A673 (cell line): ENCODE results near the gene OGFOD1. TPM values are rescaled to one million over a fixed set of nuclear protein-coding genes. Genes with fewer than 3 reads are reported as not detected.

Experiments
- BruUV-seq: library from RNA; stranded (reverse); fragments of 400-500 nt; replicated peaks from 2 replicates; lab custom pipeline; 2021; lab: Mats Ljungman, UMichigan
- CTCF ChIA-PET: fragments of 300-600 bp; sonication (Branson Sonifier 250); formaldehyde crosslinking; loops from one replicate; lab custom pipeline; 2022; ENCODE audit warnings: antibody characterized with exemption; lab: Charles Lee
- POLR2A ChIA-PET: fragments of 300-600 bp; sonication (Branson Sonifier 250); formaldehyde crosslinking; loops from one replicate; lab custom pipeline; 2022; ENCODE audit warnings: antibody characterized with exemption; ENCODE audit not compliant: low non-redundant PET; lab: Charles Lee
- DNase-seq: peaks from one replicate; pipeline ENCODE4 v3.0.0-alpha.2; 2015; ENCODE audit warnings: low spot score
- H3K27ac ChIP-seq: fragments of 200-600 bp; sonication (generic); 2 replicates; pipeline ENCODE4 v1.5.1; 2016; ENCODE audit warnings: mixed run types, low read depth, mild to moderate bottlenecking, mixed read lengths, antibody characterized with exemption, low read length; ENCODE audit not compliant: poor library complexity, severe bottlenecking
- H3K27me3 ChIP-seq: fragments of 200-600 bp; sonication (generic); replicated peaks from 2 replicates; pipeline ENCODE4 v1.6.1; 2017; ENCODE audit warnings: mixed run types, low read depth, mild to moderate bottlenecking, mixed read lengths, antibody characterized with exemption, low read length; ENCODE audit not compliant: insufficient read depth, poor library complexity
- H3K36me3 ChIP-seq: fragments of 200-600 bp; sonication (generic); 2 replicates; pipeline ENCODE4 v1.6.1; 2016; ENCODE audit warnings: mixed run types, mild to moderate bottlenecking, mixed read lengths, antibody characterized with exemption, low read length; ENCODE audit not compliant: insufficient read depth, poor library complexity, severe bottlenecking
- H3K4me1 ChIP-seq: fragments of 200-600 bp; sonication (generic); 2 replicates; pipeline ENCODE4 v1.6.1; 2017; ENCODE audit warnings: mixed run types, mild to moderate bottlenecking, mixed read lengths, antibody characterized with exemption, low read length; ENCODE audit not compliant: insufficient read depth, poor library complexity, severe bottlenecking
- H3K4me3 ChIP-seq: fragments of 200-600 bp; sonication (generic); 2 replicates; pipeline ENCODE4 v1.5.1; 2016; ENCODE audit warnings: low read depth, mixed run types, mild to moderate bottlenecking, mixed read lengths, low read length; ENCODE audit not compliant: poor library complexity, severe bottlenecking
- H3K9me3 ChIP-seq: fragments of 200-600 bp; sonication (generic); 2 replicates; pipeline ENCODE4 v1.6.1; 2016; ENCODE audit warnings: mixed run types, low read depth, mild to moderate bottlenecking, mixed read lengths, antibody characterized with exemption, low read length; ENCODE audit not compliant: poor library complexity, severe bottlenecking
- EZH2 ChIP-seq: fragments of 200-600 bp; sonication (generic); IDR thresholded peaks from 2 replicates; pipeline ENCODE4 v1.6.1; 2017; ENCODE audit warnings: borderline replicate concordance, low read depth, mild to moderate bottlenecking, mixed read lengths, antibody characterized with exemption, low read length; ENCODE audit not compliant: poor library complexity, severe bottlenecking
- intact Hi-C: fragments of 100-400 bp; cut with micrococcal nuclease; formaldehyde crosslinking; loops from one replicate; pipeline ENCODE4 v1.10.0; 2022; ENCODE audit not compliant: unreplicated experiment
- total RNA-seq: library from RNA; stranded (reverse); gene quantifications from 2 replicates; pipeline ENCODE4 v1.2.3, GENCODE V29; 2021
- TF ChIP-seq, protein P1 (sequence below): fragments of 300-800, 200-600 bp; sonication (generic); conservative IDR thresholded peaks from 2 replicates; pipeline ENCODE4 v1.5.1; 2017; ENCODE audit warnings: low read depth, mild to moderate bottlenecking, antibody characterized with exemption, low read length, moderate library complexity, mixed read lengths

The OGFOD1 gene
- total RNA-seq, 1 experiment from 2014 or later: 78.1 TPM

DNA sequence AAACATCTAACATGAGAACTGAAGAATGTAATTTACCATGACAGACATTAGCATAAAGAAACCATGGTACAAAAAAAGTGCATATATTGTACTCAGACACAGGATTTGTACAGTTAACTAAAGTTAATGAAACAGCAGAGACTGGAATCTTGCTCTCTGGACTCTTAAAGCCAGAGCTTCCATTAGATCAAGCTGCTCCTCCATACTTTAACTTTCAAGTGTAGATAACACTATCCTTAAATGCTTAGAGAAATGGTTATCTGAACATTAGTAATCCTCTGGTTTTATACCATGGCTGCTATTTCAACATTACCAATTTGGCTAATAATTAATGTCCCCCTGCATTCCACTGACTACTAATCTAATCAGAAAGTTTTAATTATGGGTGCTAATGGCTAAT lies 3.3 kb upstream of the OGFOD1 start:
- Histone ChIP-seq H3K27ac (peak overlapping the region; percentile 27), H3K9me3 (no peaks in the 10 kb centered on the region), H3K4me3 (no peak overlapping the region), H3K27me3 (no peaks in the 10 kb centered on the region), H3K4me1 (peaks cover 35% of the 10 kb centered on the region), H3K36me3 (peaks cover 35% of the 10 kb centered on the region)
- TF ChIP-seq EZH2: no peak
- TF ChIP-seq, protein P1, sequence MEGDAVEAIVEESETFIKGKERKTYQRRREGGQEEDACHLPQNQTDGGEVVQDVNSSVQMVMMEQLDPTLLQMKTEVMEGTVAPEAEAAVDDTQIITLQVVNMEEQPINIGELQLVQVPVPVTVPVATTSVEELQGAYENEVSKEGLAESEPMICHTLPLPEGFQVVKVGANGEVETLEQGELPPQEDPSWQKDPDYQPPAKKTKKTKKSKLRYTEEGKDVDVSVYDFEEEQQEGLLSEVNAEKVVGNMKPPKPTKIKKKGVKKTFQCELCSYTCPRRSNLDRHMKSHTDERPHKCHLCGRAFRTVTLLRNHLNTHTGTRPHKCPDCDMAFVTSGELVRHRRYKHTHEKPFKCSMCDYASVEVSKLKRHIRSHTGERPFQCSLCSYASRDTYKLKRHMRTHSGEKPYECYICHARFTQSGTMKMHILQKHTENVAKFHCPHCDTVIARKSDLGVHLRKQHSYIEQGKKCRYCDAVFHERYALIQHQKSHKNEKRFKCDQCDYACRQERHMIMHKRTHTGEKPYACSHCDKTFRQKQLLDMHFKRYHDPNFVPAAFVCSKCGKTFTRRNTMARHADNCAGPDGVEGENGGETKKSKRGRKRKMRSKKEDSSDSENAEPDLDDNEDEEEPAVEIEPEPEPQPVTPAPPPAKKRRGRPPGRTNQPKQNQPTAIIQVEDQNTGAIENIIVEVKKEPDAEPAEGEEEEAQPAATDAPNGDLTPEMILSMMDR: no peak
- BruUV-seq: no TSS peak
- DNase-seq: no peak
- CTCF ChIA-PET: no interaction called here
- intact Hi-C loops: no loop called here
- POLR2A ChIA-PET: no interaction called here

DNA sequence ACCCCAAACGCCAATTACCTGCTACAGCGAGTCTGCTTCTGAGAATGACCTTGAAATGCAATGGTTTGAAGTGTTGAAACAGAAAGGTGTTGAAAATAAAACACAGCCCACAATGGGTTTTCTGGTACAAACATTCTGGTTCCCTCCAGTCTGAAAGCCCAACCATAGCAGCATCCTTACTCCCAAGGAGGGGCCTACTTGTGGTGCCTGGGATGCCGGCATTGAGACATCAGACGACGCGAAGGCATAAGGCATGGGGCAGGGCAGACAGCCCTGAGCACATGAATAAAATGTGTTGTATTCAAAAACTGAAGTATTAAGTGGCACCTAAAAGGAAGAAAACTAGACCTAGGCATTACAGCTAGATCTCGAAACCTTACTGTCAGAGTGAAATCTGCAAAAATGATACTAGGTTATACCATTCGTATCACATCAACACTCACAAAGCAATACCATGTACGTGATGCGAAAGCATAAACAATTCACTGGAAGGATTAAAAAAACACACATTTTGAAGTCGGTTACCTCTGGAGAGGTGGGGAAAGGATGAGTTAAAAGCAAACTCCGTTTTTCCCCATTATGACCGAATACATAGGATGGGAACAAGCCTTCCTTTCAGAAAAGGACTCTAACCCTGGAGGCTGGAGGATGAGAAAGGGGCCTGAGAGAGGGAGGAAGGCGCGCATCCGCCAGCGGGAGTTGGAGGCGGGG lies 924 bp upstream of the OGFOD1 start:
- CTCF ChIA-PET: no interaction called here
- H3K36me3 ChIP-seq: peaks cover 42% of the 10 kb centered on the region
- POLR2A ChIA-PET: interaction anchor here (0.6 kb wide), 2 partner anchors 305 to 780 kb away, joined by 3 to 12 read pairs; no protein-coding TSS in a partner anchor
- peaks cover 38% of the 10 kb centered on the region for H3K4me1 ChIP-seq
- intact Hi-C loops: no loop called here
- TF ChIP-seq, protein P1: no peak
- no peak for TF ChIP-seq EZH2
- H3K9me3 ChIP-seq: no peaks in the 10 kb centered on the region
- H3K4me3 ChIP-seq: peak overlapping the region; percentile 81
- BruUV-seq: no TSS peak
- no peak for DNase-seq
- H3K27ac ChIP-seq: peak overlapping the region; percentile 90
- H3K27me3 ChIP-seq: no peaks in the 10 kb centered on the region

DNA sequence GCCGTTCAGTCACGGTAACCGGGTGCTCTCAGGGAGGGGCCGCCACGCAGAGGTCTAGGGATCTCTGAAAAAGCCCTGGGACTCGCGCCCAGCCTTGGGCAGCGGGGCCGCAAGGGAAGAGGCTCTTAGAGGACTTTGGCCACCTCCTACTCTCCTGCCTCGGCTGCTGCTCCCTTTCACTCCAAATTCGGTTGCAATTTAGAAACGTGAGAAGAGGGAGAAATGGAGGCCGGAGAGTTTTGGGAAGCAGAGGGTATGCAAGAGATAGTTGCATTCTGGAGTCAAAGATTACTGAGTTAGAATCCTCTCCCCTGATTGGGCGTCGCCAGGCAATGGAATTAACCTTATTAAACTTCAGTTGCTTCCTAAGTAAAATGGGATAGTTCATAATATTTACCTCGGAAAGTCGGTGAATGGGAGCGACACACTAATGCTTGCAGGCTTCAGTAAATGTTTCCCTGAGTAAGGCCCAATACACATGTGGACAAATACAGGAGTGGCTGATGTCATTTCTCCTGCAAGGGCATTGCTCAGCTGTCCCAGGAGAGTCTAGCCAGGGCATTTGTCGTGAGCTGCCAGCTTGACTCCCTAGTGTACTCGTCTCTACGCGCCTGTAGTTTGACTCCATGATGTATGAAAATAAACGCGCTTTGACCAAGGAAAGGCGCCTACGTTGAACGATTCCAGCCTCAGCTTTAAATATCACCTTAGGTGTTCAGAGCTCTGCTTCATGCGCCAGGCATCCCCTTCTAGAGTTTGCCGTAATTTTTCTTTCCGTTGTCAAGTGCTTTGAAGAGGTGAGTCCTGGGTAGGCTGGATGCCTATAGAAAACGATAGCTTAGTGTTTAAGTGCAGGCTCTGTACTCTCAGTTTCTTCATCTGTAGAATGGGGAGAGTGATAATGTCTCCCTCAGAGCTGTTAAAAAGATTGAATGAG lies 667 bp downstream of the OGFOD1 start:
- BruUV-seq: TSS peak; percentile 52
- Histone ChIP-seq H3K9me3 (no peaks in the 10 kb centered on the region), H3K27me3 (no peaks in the 10 kb centered on the region), H3K4me1 (peaks cover 38% of the 10 kb centered on the region), H3K27ac (peak overlapping the region; percentile 90), H3K36me3 (peaks cover 36% of the 10 kb centered on the region), H3K4me3 (peak overlapping the region; percentile 81)
- peak; percentile 57 for DNase-seq
- no peak for TF ChIP-seq EZH2
- TF ChIP-seq, protein P1: no peak
- intact Hi-C loops: no loop called here
- ChIA-PET CTCF (no interaction called here), POLR2A (no interaction called here)
